Ishikawa (cell line): ENCODE data around the gene C19orf44.

Experiments used
- CEBPB ChIP-seq: IDR thresholded peaks from 2 replicates; pipeline ENCODE4 v1.6.1; 2012
- CREB1 ChIP-seq: IDR thresholded peaks from 2 replicates; pipeline ENCODE4 v1.6.1; 2012; ENCODE audit warnings: low read depth
- EGR1 ChIP-seq: IDR thresholded peaks from 2 replicates; pipeline ENCODE4 v1.6.1; 2012
- EP300 ChIP-seq: IDR thresholded peaks from 2 replicates; pipeline ENCODE4 v1.6.1; 2012; ENCODE audit warnings: borderline replicate concordance
- FOXM1 ChIP-seq: IDR thresholded peaks from 2 replicates; pipeline ENCODE4 v1.6.1; 2012; ENCODE audit warnings: low read depth, borderline replicate concordance
- NFIC ChIP-seq: IDR thresholded peaks from 2 replicates; pipeline ENCODE4 v1.6.1; 2012
- RAD21 ChIP-seq: IDR thresholded peaks from 2 replicates; pipeline ENCODE4 v1.6.1; 2012; ENCODE audit warnings: low read depth
- TAF1 ChIP-seq: IDR thresholded peaks from 2 replicates; pipeline ENCODE4 v1.6.1; 2012; ENCODE audit warnings: low read depth, mild to moderate bottlenecking
- TCF12 ChIP-seq: IDR thresholded peaks from 2 replicates; pipeline ENCODE4 v1.6.1; 2012; ENCODE audit warnings: low read depth
- TEAD4 ChIP-seq: IDR thresholded peaks from 2 replicates; pipeline ENCODE4 v1.6.1; 2012
- YY1 ChIP-seq: IDR thresholded peaks from 2 replicates; pipeline ENCODE4 v1.6.1; 2012; ENCODE audit warnings: low read depth
- ZBTB7A ChIP-seq: IDR thresholded peaks from 2 replicates; pipeline ENCODE4 v1.6.1; 2012; ENCODE audit warnings: low read depth
- TF ChIP-seq, protein P1 (sequence below): IDR thresholded peaks from 2 replicates; pipeline ENCODE4 v1.6.1; 2012
- TF ChIP-seq, protein P2 (sequence below): IDR thresholded peaks from 2 replicates; pipeline ENCODE4 v1.6.1; 2012; ENCODE audit warnings: low read depth, mild to moderate bottlenecking
- TF ChIP-seq, protein P3 (sequence below): IDR thresholded peaks from 2 replicates; pipeline ENCODE4 v1.6.1; 2012

Gene C19orf44

DNA sequence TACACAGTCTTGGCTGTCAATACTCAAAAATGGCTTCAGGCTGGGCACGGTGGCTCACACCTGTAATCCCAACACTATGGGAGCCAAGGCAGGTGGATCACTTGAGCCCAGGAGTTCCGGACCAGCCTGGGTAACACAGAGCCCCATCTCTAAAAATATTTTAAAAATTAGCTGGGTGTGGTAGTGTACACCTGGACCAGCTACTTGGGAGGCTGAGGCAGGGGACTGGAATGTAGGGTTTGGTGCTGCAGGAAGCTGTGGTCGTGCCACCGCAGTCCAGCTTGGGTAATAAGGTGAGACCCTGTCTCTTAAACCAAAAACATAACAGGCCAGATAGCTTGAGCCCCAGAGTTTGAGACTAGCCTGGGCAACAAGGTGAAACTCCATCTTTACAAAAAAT, 52.8 kb downstream of the C19orf44 start:
- TF ChIP-seq CEBPB (no peak), CREB1 (no peak), NFIC (no peak), TEAD4 (no peak), TCF12 (no peak), EP300 (no peak), FOXM1 (no peak), TAF1 (no peak), RAD21 (no peak), EGR1 (no peak), ZBTB7A (no peak)
- TF ChIP-seq, protein P1, sequence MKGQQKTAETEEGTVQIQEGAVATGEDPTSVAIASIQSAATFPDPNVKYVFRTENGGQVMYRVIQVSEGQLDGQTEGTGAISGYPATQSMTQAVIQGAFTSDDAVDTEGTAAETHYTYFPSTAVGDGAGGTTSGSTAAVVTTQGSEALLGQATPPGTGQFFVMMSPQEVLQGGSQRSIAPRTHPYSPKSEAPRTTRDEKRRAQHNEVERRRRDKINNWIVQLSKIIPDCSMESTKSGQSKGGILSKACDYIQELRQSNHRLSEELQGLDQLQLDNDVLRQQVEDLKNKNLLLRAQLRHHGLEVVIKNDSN = no peak
- TF ChIP-seq, protein P2, sequence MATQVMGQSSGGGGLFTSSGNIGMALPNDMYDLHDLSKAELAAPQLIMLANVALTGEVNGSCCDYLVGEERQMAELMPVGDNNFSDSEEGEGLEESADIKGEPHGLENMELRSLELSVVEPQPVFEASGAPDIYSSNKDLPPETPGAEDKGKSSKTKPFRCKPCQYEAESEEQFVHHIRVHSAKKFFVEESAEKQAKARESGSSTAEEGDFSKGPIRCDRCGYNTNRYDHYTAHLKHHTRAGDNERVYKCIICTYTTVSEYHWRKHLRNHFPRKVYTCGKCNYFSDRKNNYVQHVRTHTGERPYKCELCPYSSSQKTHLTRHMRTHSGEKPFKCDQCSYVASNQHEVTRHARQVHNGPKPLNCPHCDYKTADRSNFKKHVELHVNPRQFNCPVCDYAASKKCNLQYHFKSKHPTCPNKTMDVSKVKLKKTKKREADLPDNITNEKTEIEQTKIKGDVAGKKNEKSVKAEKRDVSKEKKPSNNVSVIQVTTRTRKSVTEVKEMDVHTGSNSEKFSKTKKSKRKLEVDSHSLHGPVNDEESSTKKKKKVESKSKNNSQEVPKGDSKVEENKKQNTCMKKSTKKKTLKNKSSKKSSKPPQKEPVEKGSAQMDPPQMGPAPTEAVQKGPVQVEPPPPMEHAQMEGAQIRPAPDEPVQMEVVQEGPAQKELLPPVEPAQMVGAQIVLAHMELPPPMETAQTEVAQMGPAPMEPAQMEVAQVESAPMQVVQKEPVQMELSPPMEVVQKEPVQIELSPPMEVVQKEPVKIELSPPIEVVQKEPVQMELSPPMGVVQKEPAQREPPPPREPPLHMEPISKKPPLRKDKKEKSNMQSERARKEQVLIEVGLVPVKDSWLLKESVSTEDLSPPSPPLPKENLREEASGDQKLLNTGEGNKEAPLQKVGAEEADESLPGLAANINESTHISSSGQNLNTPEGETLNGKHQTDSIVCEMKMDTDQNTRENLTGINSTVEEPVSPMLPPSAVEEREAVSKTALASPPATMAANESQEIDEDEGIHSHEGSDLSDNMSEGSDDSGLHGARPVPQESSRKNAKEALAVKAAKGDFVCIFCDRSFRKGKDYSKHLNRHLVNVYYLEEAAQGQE = no peak
- TF ChIP-seq, protein P3, sequence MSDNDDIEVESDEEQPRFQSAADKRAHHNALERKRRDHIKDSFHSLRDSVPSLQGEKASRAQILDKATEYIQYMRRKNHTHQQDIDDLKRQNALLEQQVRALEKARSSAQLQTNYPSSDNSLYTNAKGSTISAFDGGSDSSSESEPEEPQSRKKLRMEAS = no peak

DNA sequence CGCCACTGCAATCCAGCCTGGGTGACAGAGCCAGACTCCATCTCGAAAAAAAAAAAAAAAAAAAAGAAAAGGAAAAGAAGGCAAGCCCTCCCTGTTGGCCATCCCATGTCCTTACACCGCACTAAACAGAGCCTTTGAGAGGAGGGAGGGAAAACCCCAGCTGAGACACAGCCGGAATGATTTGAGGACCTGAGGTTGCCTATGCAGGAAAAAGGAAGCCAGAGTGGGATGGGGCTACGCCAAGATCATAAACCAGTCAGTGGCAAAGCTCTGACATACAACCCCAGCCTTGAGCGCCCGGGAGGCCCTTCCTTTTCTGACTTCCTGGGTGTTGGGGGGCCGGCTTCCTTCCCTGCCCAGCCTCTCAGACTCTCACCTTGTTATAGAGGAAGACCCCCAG, 58.6 kb downstream of the C19orf44 start:
- TF ChIP-seq CEBPB (no peak), RAD21 (no peak), TCF12 (no peak), EP300 (no peak), ZBTB7A (no peak)

DNA sequence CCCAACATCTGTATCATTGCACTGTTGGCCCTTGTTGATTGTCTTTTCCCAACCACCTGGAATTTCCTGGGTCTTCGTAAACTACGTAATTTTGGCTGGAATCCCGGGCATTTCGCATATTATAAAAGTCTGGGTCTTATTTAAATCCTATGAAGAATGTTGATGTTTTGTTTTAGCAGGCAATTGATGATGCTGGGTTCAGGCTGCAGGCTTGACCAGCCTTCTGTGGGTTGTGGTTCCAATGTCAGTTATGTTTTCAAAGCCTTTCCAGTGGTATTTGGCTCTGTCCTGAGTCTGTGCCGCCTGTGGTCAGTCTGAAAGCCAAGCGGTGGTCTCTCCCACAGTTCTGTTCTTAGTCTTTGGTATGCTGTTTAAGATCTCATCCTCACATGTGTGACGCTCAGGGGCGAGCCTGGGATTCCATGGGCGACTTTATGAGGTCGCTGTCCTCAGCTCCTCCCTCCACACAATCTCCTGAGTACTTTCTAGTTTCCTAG, 63.6 kb downstream of the C19orf44 start:
- TF ChIP-seq, protein P3 = no peak

DNA sequence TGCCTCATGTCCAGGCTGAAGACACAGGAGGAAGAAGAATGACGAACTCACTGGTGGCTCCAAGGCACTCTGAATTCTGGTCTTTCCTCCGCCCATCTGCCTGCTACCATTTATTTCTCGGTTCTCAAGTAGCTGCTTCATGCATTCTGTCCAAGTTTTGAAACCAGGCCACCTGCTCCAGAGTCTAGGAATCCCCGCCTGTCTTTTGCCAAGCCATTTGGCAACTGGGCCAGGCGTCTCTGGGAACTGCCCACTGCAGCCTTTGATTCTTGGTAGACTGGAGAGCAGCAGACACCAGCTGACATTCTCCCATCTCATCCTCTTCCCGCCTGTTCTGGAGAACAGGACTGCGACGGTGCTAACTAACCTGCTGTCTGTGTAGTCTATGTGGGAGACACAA, 65.2 kb downstream of the C19orf44 start:
- TF ChIP-seq, protein P3 = no peak
- TF ChIP-seq, protein P2 = no peak
- no peak for TF ChIP-seq CREB1
- no peak for TF ChIP-seq ZBTB7A
- no peak for TF ChIP-seq EP300
- no peak for TF ChIP-seq TCF12
- TF ChIP-seq TEAD4 = no peak
- no peak for TF ChIP-seq TAF1
- no peak for TF ChIP-seq RAD21
- no peak for TF ChIP-seq FOXM1
- TF ChIP-seq CEBPB = no peak
- TF ChIP-seq EGR1 = no peak
- TF ChIP-seq, protein P1 = no peak
- no peak for TF ChIP-seq NFIC
- no peak for TF ChIP-seq YY1

DNA sequence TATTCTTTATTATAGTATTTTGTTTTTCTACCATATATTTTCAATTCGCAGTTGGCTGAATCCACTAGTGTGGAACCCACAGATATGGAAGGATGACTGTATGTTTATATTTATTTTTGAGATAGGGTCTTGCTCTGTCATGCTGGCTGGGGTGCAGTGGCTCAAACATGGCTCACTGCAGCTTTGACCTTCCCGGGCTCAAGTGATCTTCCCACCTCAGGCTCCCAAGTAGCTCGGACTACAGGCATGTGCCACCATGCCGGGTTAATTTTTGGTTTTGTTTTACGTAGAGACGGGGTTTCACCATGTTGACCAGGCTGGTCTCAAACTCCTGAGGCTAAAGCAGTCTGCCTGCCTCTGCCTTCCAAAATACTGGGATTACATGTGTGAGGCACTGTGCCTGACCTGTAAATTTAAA, 66.4 kb downstream of the C19orf44 start:
- no peak for TF ChIP-seq YY1
- TF ChIP-seq NFIC = no peak
- no peak for TF ChIP-seq RAD21
- TF ChIP-seq, protein P2 = no peak
- TF ChIP-seq, protein P1 = no peak
- TF ChIP-seq EGR1 = no peak
- no peak for TF ChIP-seq EP300
- TF ChIP-seq, protein P3 = no peak
- no peak for TF ChIP-seq CEBPB
- no peak for TF ChIP-seq TCF12
- no peak for TF ChIP-seq TEAD4
- TF ChIP-seq ZBTB7A = no peak
- no peak for TF ChIP-seq FOXM1
- TF ChIP-seq TAF1 = no peak
- TF ChIP-seq CREB1 = no peak
